Left lung (tissue), 10 donors: ENCODE measurements around the gene FAM3D. TPM values are rescaled to one million over a fixed set of nuclear protein-coding genes. Genes with fewer than 3 reads are reported as not detected.

ENCODE experiments used
- ATAC-seq: fragments of 200-7000 bp; cut with Tn5 transposase; one replicate; pipeline ENCODE4 v1.9.1; 2020; ENCODE audit warnings: moderate library complexity
- DNase-seq, 4 donors: peaks; one replicate each; pipeline ENCODE4 v3.0.0-alpha.2; 2013 to 2020
- H3K27ac ChIP-seq, 2 donors: fragments of 200-600 bp; sonication (generic) in 1 of 2; one replicate each; pipeline versions ENCODE4 v1.5.0 to v1.8.0; 2020 to 2021
- H3K27me3 ChIP-seq, 2 donors: fragments of 200-600 bp; sonication (generic) in 1 of 2; one replicate each; pipeline versions ENCODE4 v1.5.0 to v1.8.0; 2020 to 2021
- H3K36me3 ChIP-seq, 2 donors: fragments of 200-600 bp; sonication (generic) in 1 of 2; one replicate each; pipeline versions ENCODE4 v1.5.0 to v1.8.0; 2020 to 2021
- H3K4me1 ChIP-seq, 2 donors: fragments of 200-600 bp; one replicate each; pipeline ENCODE4 v1.8.0; 2021
- H3K4me3 ChIP-seq, 2 donors: fragments of 200-600 bp; sonication (generic) in 1 of 2; one replicate each; pipeline versions ENCODE4 v1.5.0 to v1.8.0; 2020 to 2021; ENCODE audit warnings: mild to moderate bottlenecking in 1 of 2
- H3K9me3 ChIP-seq, 2 donors: fragments of 200-600 bp; sonication (generic) in 1 of 2; one replicate each; pipeline versions ENCODE4 v1.5.0 to v1.8.0; 2020 to 2021
- intact Hi-C, 2 donors: fragments of 100-400 bp; cut with DNase I; formaldehyde crosslinking; loops; one replicate each; pipeline versions ENCODE4 v1.11.2 to v1.14.2; 2022
- polyA plus RNA-seq, 6 donors: library from polyadenylated mRNA; unstranded; fragments of 120-200 nt; gene quantifications; one replicate each; pipeline ENCODE4 v1.2.1, GENCODE V29; 2013; ENCODE audit not compliant: insufficient read length in 6 of 6
- total RNA-seq, 2 donors: library from RNA; stranded (reverse); fragmentation: NEBNext Ultra II Directional; extraction: Animal tissue kit (Norgen Biotek cat#: 25700); gene quantifications; one replicate each; pipeline ENCODE4 v1.2.1, GENCODE V29; 2021
- TF ChIP-seq, protein P1 (sequence below), 2 donors: fragments of 200-600 bp; sonication (generic) in 1 of 2; IDR thresholded peaks; one replicate each; pipeline versions ENCODE4 v1.5.0 to v1.8.0; 2021; ENCODE audit warnings: antibody characterized with exemption in 2 of 2
- donor health status: DM: no; HTN: yes; CAD: no.
- donor health status: DM: no; HTN: no; CAD: no.

FAM3D gene
- total and polyA plus RNA-seq, 8 donors: 1.5 to 4.4 (median 3.5) TPM

- TF ChIP-seq, protein P1, sequence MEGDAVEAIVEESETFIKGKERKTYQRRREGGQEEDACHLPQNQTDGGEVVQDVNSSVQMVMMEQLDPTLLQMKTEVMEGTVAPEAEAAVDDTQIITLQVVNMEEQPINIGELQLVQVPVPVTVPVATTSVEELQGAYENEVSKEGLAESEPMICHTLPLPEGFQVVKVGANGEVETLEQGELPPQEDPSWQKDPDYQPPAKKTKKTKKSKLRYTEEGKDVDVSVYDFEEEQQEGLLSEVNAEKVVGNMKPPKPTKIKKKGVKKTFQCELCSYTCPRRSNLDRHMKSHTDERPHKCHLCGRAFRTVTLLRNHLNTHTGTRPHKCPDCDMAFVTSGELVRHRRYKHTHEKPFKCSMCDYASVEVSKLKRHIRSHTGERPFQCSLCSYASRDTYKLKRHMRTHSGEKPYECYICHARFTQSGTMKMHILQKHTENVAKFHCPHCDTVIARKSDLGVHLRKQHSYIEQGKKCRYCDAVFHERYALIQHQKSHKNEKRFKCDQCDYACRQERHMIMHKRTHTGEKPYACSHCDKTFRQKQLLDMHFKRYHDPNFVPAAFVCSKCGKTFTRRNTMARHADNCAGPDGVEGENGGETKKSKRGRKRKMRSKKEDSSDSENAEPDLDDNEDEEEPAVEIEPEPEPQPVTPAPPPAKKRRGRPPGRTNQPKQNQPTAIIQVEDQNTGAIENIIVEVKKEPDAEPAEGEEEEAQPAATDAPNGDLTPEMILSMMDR (IDR thresholded peaks at IDR 0.05): no peak
- Histone ChIP-seq H3K27ac (peak overlapping the region in 1 of 2 donors; percentile 20), H3K27me3 (no peaks in the 10 kb centered on the region), H3K9me3 (no peaks in the 10 kb centered on the region), H3K4me1 (peaks cover 18 to 27% of the 10 kb centered on the region in 2 donors), H3K36me3 (no peaks in the 10 kb centered on the region), H3K4me3 (no peak overlapping the region)
- intact Hi-C loops: no loop called here
- DNase-seq: peak in 2 of 4 donors; percentile 78 to 85
- peak; percentile 22 for ATAC-seq
These were observed 37.6 kb downstream of the FAM3D start for GRCh38 chr3:58628823-58629562.

- H3K27me3 ChIP-seq: no peaks in the 10 kb centered on the region
- no peak overlapping the region for H3K4me3 ChIP-seq
- ATAC-seq: no peak
- no peak for DNase-seq
- intact Hi-C loops: no loop called here
- H3K9me3 ChIP-seq: no peaks in the 10 kb centered on the region
- TF ChIP-seq, protein P1 (IDR thresholded peaks at IDR 0.05): no peak
- H3K4me1 ChIP-seq: peaks cover 18 to 27% of the 10 kb centered on the region in 2 donors
- peak overlapping the region in 1 of 2 donors; percentile 20 for H3K27ac ChIP-seq
- H3K36me3 ChIP-seq: no peaks in the 10 kb centered on the region
These were observed 38.6 kb downstream of the FAM3D start for GRCh38 chr3:58627941-58628340.

GRCh38 chr3:58627570-58627885 is 39.0 kb downstream of the FAM3D start:
- H3K36me3 ChIP-seq: no peaks in the 10 kb centered on the region
- TF ChIP-seq, protein P1 (IDR thresholded peaks at IDR 0.05): no peak
- no peak overlapping the region for H3K27ac ChIP-seq
- no peaks in the 10 kb centered on the region for H3K27me3 ChIP-seq
- H3K9me3 ChIP-seq: no peaks in the 10 kb centered on the region
- intact Hi-C loops: no loop called here
- no peak overlapping the region for H3K4me3 ChIP-seq
- ATAC-seq (peak; percentile 8), DNase-seq (peak in 1 of 4 donors; percentile 43)
- H3K4me1 ChIP-seq: peaks cover 18 to 27% of the 10 kb centered on the region in 2 donors

DNA sequence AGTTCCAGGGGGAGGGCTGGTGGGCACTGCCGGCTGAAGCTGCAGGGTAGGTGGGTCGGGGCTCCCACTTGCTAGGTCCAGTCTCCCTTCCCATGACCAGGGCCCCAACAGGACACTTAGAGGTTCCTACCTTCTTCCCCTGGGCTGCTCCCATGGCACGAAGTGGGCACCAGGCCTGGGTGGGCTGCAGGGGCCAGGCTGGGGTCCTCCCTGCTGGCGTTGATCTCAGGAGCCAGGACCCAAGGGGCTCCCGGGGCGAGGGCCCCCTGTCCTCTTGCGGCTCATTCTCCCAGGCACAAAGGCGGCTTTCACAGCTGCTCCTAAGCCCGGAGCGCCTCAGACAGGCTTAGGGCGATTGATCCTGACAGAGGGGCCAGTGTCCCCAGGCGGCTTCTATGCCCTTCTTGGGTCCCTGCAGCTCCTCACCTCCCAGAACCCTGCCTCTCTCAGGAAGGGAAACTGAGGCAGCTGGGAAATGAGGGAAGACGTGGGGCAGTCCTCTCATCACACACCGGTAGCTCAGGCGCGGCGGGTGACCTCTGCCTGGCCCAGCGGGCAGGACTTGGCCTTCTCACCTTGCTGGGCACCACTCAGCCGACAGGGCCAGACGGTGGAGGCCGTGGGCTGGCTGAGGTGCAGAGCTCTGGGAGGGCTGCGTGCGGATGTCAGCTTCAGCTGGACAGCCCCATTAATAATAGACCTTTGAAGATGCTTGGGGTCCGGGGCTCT is 39.6 kb downstream of the FAM3D start:
- intact Hi-C loops: no loop called here
- DNase-seq: no peak
- no peak for ATAC-seq
- H3K36me3 ChIP-seq: no peaks in the 10 kb centered on the region
- peaks cover 18 to 27% of the 10 kb centered on the region in 2 donors for H3K4me1 ChIP-seq
- H3K27me3 ChIP-seq: no peaks in the 10 kb centered on the region
- TF ChIP-seq, protein P1 (IDR thresholded peaks at IDR 0.05): no peak
- no peaks in the 10 kb centered on the region for H3K9me3 ChIP-seq
- H3K27ac ChIP-seq: no peak overlapping the region
- H3K4me3 ChIP-seq: no peak overlapping the region

DNA sequence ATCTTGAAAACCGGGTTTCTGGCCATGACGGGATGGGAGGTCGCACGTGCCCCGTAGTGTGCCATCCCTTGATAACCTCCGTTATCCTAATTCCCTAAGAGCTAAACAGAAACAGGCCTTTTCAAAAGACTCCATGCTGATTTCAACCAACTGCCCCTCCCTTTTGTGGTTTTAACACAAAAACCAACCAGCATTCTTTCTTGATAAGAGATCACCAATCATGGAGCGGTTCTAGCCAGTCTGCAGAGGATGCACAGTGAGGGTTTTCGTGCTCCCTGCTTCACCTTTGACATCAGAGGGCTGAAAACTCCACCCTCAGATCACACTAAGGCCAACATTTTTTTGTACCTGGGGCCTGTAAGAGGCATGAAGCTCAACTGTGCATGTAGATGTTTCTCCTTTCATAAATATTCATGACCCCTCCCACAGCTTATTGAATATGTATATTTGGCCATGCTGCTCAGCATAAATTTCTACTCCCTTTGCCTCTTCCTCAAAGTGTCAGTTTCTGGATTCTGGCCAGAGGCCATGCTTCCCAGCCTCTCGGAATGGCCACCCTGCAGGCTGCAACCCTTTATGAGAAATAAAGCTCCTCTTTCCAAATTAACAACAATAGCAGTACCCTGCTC is 41.3 kb downstream of the FAM3D start:
- H3K27me3 ChIP-seq: no peaks in the 10 kb centered on the region
- no peak for ATAC-seq
- peaks cover 18 to 27% of the 10 kb centered on the region in 2 donors for H3K4me1 ChIP-seq
- no peak for DNase-seq
- TF ChIP-seq, protein P1 (IDR thresholded peaks at IDR 0.05): no peak
- H3K4me3 ChIP-seq: no peak overlapping the region
- H3K9me3 ChIP-seq: no peaks in the 10 kb centered on the region
- intact Hi-C loops: no loop called here
- H3K36me3 ChIP-seq: no peaks in the 10 kb centered on the region
- H3K27ac ChIP-seq: no peak overlapping the region
